GM19099 (cell line): ENCODE data around the gene IMPDH2.

Experiments used
- POLR2A ChIP-seq: IDR thresholded peaks from 3 replicates; pipeline ENCODE4 v1.6.1; 2011; ENCODE audit warnings: low read depth; ENCODE audit not compliant: insufficient read length; ENCODE audit errors: extremely low read depth

Gene IMPDH2

GRCh38 chr3:49024449-49024848, 4.7 kb downstream of the IMPDH2 start:
- TF ChIP-seq POLR2A = peak; percentile 29

DNA sequence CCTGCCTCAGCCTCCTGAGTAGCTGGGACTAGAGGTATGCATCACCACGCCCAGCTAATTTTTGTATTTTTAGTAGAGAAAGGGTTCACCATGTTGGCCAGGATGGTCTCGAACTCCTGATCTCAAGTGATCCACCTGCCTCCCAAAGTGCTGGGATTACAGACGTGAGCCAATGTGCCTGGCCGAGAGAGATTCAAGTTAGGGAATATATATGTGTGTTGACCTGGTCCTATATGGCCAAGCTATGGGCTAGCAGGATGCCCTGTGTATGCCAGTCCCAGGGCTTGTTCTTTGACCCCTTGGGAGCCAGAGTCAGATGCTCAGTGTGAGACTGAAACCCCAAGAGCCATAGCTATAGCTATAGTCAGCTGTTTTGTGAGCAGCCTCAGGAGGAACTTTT, 5.4 kb downstream of the IMPDH2 start:
- TF ChIP-seq POLR2A = no peak

DNA sequence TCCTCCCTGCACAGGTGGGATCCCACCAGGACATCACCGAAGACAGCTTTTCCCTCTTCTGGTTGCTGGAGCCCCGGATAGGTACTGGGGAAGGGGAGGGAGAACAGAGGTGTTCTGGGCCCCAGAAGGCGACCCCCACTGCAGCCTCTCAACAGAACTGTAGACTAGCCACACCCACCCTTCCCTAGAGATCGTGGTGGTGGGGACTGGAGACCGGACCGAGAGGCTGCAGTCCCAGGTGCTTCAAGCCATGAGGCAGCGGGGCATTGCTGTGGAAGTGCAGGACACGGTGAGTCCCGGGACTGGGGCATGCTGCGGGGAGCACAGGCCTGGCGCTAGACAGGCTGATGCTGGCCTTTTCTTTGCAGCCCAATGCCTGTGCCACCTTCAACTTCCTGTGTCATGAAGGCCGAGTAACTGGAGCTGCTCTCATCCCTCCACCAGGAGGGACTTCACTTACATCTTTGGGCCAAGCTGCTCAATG, 6.5 kb downstream of the IMPDH2 start:
- TF ChIP-seq POLR2A = no peak

- TF ChIP-seq POLR2A = peak; percentile 94
Observed at GRCh38 chr3:49021813-49022687, 7.1 kb downstream of the IMPDH2 start, which contains the start of gene NDUFAF3. NDUFAF3 (plus strand) TSS chr3:49022121; CDS start chr3:49022145, 24 bp downstream.

GRCh38 chr3:49021213-49021812, 7.9 kb downstream of the IMPDH2 start:
- peak; percentile 100 for TF ChIP-seq POLR2A

DNA sequence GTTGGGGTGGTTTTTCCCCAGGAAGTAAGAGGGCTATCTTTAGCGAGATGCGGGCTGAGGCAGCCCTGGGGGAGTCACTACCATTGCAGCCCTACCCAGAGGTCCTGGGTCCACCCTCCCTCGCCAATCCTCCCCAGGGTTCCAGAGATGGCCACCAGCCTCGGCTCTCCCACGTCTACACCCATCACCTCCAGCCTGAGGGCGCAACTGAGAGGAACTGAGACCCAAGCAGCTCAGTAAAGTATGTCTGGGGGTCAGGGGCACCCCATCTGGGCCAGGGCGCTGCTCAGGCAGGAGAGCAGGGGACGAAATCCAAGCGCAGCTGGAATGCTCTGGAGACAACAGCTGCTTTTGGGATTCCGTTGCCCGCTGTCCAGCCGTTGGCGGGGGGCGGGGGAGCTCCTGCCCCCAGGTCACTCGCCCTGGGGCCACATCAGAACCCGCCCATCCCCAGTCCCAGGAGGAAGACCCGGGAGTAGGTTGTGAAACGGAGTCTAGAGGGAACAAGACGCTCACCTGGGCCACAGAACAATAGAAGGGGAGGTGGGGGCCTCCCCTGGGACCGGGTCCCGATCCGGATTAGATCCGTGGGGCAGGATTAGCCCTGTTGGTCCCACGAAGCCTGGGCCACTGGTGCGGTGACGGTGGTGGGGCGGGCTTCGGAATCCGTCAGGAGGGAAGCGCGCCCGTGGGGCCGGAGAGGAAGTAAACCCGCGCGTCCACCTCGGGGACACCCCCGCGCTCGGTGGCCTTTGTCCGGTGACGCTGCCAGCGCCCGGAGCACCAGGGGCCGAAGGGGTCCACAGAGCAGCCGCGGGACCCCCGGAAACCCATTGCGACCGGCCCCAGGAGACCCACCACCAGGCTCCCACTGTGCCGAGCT, 8.6 kb downstream of the IMPDH2 start:
- no peak for TF ChIP-seq POLR2A

DNA sequence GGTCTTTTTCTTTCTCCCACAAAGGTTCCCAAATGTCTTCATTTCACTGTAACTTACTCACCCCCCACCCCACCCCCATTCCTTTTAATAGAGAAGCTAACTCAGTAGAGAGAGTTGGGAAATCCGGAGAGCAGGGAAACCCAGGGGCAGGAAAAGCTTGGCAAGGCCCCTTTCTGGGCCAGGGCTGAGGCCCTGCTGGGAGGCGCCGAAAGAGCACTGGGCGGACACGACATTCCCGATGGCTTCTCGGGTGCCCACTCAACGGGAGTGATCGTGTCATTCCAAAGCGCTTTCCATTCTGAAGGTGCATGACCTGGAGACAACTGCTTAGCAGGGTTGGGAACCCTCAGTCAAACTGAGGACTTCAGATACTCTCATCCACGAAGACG, 9.3 kb downstream of the IMPDH2 start:
- no peak for TF ChIP-seq POLR2A

- TF ChIP-seq POLR2A = no peak
Observed at GRCh38 chr3:49018707-49019006, 10.5 kb downstream of the IMPDH2 start.

DNA sequence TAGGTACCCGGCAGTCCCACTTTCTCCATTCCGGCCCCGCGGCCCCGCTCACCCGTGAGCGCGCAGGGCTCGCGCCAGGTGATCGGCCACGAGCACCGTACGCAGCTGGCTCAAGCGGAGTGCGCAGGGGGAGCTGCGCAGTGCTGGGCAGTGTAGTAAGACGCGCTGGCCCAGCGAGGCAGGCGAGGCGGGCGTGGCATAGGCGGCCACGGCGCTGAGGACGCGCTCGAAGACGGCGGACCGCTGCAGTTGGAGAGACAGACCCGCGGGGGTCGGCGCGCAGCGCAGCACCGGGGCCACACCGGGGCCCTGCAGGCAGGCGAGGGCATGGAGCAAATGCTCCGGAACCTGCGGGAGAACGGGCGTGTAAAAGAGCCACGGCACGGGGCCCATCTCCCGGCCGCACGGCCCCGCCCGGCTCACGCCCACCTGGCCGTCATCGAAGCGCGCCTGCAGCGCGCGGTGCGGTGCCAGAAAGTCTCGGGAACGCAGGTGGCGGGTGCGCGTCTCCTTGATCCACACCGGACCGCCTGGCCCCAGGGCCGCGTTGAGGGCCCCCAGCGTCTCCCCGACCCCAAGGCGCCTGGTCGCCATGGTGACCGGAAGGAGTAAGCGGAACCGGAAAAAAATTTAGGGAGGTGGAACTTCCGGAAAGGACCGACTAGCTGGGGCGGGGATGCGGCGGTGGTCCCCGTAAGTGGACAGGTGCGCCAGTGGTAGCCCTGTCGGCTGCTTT, 11.1 kb downstream of the IMPDH2 start, which contains the start of gene DALRD3:
Gene DALRD3, minus strand, starts transcription at position 610 of the 736 bp plus-strand sequence. Its CDS starts 16 bp downstream, at position 594.
- TF ChIP-seq POLR2A = peak; percentile 56

GRCh38 chr3:49017229-49017970, 11.8 kb downstream of the IMPDH2 start:
- no peak for TF ChIP-seq POLR2A

DNA sequence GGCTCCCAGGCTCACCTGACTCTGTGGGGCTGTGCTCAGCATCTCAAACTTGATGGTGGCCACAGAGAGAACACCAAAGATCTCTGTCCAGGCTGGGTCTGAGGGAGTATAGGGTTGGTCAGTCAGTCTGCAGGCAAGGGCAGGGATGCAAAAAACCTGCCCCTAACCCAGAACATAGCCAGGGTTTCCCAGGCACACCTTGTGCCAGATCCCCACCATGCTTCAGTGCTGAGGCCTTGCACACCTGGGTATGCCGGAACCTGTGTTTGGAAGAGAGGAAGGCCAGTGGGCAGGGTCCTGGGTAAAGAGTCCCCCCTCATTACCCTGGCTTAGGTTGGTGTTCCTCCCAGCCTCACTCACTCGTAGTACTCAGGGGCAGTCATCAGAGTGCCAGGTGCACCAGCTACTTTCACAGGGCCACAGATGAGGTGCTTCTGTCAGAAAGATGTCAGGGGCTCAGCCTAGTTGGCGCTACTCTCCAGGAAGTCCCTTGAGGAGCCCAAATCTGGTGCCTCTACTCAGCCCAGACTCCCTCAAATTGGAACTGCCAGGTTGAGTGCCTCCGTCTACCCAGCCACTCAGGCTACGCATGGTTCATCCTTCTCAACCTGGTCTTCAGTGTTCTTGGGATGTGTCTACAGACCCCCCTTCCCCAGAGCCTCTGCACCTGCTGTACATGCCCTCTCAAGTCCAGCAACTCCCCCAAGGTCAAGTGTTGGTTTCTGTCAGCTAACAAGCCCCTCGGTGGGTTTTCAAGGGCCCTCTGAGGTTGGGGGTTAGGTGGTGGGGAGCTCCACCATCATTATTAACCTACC, 12.6 kb downstream of the IMPDH2 start:
- TF ChIP-seq POLR2A = peak; percentile 17

DNA sequence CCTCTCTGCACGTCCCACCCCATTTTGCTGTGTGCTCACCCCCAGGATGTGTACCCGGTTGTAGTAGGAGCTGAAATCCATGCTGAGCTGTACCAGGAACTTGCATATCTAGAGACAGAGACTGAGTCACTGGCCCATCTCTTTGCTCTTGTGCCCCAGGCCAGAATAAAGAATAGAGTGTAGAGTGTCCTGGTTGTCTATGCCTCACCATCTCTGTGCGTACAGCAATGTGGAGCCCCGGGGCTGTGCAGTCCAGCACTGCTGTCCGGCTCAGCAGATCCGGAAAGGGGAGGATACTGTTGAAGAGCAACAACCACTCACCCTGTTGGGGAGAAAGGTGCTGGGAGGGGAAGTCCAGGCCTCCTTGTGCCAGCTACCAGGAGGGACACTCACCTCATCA, 13.4 kb downstream of the IMPDH2 start:
- TF ChIP-seq POLR2A = no peak

DNA sequence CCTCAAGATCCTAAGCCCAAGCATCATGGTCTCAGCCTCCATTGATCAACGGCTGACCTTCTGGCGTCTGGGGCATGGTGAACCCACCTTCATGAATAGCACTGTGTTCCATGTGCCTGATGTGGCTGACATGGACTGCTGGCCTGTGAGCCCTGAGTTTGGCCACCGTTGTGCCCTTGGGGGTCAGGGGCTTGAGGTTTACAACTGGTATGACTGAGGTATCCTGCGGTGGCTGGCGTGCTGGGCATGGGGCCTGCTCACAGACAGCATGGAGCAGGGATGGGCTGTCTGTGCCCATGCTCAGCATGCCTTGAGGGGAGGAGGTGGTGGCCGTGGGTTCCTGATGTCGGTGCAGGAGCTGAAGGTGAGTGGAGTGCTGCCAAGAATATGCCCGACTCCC, 14.1 kb downstream of the IMPDH2 start:
- peak; percentile 16 for TF ChIP-seq POLR2A
